ENCODE data around the gene CHRNA5.
"Not testable (repeated sequence)": the region's sequence is repeated elsewhere in the genome, so short reads cannot be mapped to it uniquely, and the experiment has no call there.

Gene CHRNA5

GRCh38 chr15:78598348-78598747, 33.0 kb downstream of the CHRNA5 start:
- H3K4me1 Mint-ChIP-seq (ENCODE audit: low read depth): no peaks in the 10 kb centered on the region
- no peaks in the 10 kb centered on the region for H3K9me3 Mint-ChIP-seq
- H3K4me3 Mint-ChIP-seq: no peak overlapping the region
- no peak overlapping the region for H3K27ac Mint-ChIP-seq
- no peaks in the 10 kb centered on the region for H3K27me3 Mint-ChIP-seq
- H3K36me3 Mint-ChIP-seq (ENCODE audit: low read depth): no peaks in the 10 kb centered on the region
- intact Hi-C loops (cut with micrococcal nuclease): no loop called here

GRCh38 chr15:78599189-78599588, 33.9 kb downstream of the CHRNA5 start:
- intact Hi-C loops (cut with micrococcal nuclease): no loop called here
- no peak overlapping the region for H3K4me3 Mint-ChIP-seq
- H3K27ac Mint-ChIP-seq: no peak overlapping the region

GRCh38 chr15:78603467-78603866, 38.1 kb downstream of the CHRNA5 start:
- Mint-ChIP-seq H3K4me3 (no peak overlapping the region), H3K4me1 (ENCODE audit: low read depth) (no peaks in the 10 kb centered on the region), H3K27ac (no peak overlapping the region), H3K36me3 (ENCODE audit: low read depth) (no peaks in the 10 kb centered on the region), H3K9me3 (no peaks in the 10 kb centered on the region), H3K27me3 (peaks cover 9% of the 10 kb centered on the region)
- intact Hi-C loops (cut with micrococcal nuclease): no loop called here

More at GRCh38 chr15:78599189-78599588, 33.9 kb downstream of the CHRNA5 start:
- H3K36me3 Mint-ChIP-seq (ENCODE audit: low read depth): no peaks in the 10 kb centered on the region
- no peaks in the 10 kb centered on the region for H3K9me3 Mint-ChIP-seq
- H3K27me3 Mint-ChIP-seq: no peaks in the 10 kb centered on the region
- no peaks in the 10 kb centered on the region for H3K4me1 Mint-ChIP-seq (ENCODE audit: low read depth)

- H3K4me1 Mint-ChIP-seq (ENCODE audit: low read depth): no peaks in the 10 kb centered on the region
- H3K36me3 Mint-ChIP-seq (ENCODE audit: low read depth): no peaks in the 10 kb centered on the region
- intact Hi-C loops (cut with micrococcal nuclease): no loop called here
- H3K27me3 Mint-ChIP-seq: peaks cover 14% of the 10 kb centered on the region
- no peaks in the 10 kb centered on the region for H3K9me3 Mint-ChIP-seq
- H3K4me3 Mint-ChIP-seq: no peak overlapping the region
- no peak overlapping the region for H3K27ac Mint-ChIP-seq
Measured at GRCh38 chr15:78604420-78604819, 39.1 kb downstream of the CHRNA5 start.

GRCh38 chr15:78605201-78605600, 39.9 kb downstream of the CHRNA5 start:
- Mint-ChIP-seq H3K27ac (no peak overlapping the region), H3K4me3 (no peak overlapping the region), H3K9me3 (no peaks in the 10 kb centered on the region), H3K27me3 (peaks cover 18% of the 10 kb centered on the region), H3K4me1 (ENCODE audit: low read depth) (no peaks in the 10 kb centered on the region), H3K36me3 (ENCODE audit: low read depth) (no peaks in the 10 kb centered on the region)
- intact Hi-C loops (cut with micrococcal nuclease): no loop called here

- no peaks in the 10 kb centered on the region for H3K36me3 Mint-ChIP-seq (ENCODE audit: low read depth)
- intact Hi-C loops (cut with micrococcal nuclease): no loop called here
- no peak overlapping the region for H3K27ac Mint-ChIP-seq
- H3K4me1 Mint-ChIP-seq (ENCODE audit: low read depth): no peaks in the 10 kb centered on the region
- H3K9me3 Mint-ChIP-seq: no peaks in the 10 kb centered on the region
- no peak overlapping the region for H3K4me3 Mint-ChIP-seq
- peaks cover 19% of the 10 kb centered on the region for H3K27me3 Mint-ChIP-seq
Measured at GRCh38 chr15:78605680-78606079, 40.4 kb downstream of the CHRNA5 start.

- H3K27ac Mint-ChIP-seq; H3K36me3 Mint-ChIP-seq (ENCODE audit: low read depth); intact Hi-C loops (cut with micrococcal nuclease); H3K4me3 Mint-ChIP-seq; H3K9me3 Mint-ChIP-seq; H3K4me1 Mint-ChIP-seq (ENCODE audit: low read depth): not testable (repeated sequence)
- peaks cover 20% of the 10 kb centered on the region for H3K27me3 Mint-ChIP-seq
Measured at GRCh38 chr15:78609551-78609950, 44.2 kb downstream of the CHRNA5 start.

- Mint-ChIP-seq H3K4me3 (no peak overlapping the region), H3K27me3 (peaks cover 13% of the 10 kb centered on the region), H3K9me3 (no peaks in the 10 kb centered on the region), H3K4me1 (ENCODE audit: low read depth) (peaks cover 8% of the 10 kb centered on the region), H3K27ac (no peak overlapping the region), H3K36me3 (ENCODE audit: low read depth) (no peaks in the 10 kb centered on the region)
- intact Hi-C loops (cut with micrococcal nuclease): no loop called here
Measured at GRCh38 chr15:78614021-78614420, 48.7 kb downstream of the CHRNA5 start.

GRCh38 chr15:78615151-78615589, 49.9 kb downstream of the CHRNA5 start:
- Mint-ChIP-seq H3K27ac (no peak overlapping the region), H3K36me3 (ENCODE audit: low read depth) (no peaks in the 10 kb centered on the region), H3K27me3 (peaks cover 21% of the 10 kb centered on the region), H3K9me3 (no peaks in the 10 kb centered on the region), H3K4me3 (no peak overlapping the region), H3K4me1 (ENCODE audit: low read depth) (peaks cover 13% of the 10 kb centered on the region)
- intact Hi-C loops (cut with micrococcal nuclease): loop anchor here (5.0 kb wide), 1 partner anchor 137 kb away; no protein-coding TSS in a partner anchor

- Mint-ChIP-seq H3K27me3 (peaks cover 28% of the 10 kb centered on the region), H3K9me3 (no peaks in the 10 kb centered on the region), H3K27ac (no peak overlapping the region), H3K36me3 (ENCODE audit: low read depth) (no peaks in the 10 kb centered on the region), H3K4me1 (ENCODE audit: low read depth) (peaks cover 14% of the 10 kb centered on the region), H3K4me3 (no peak overlapping the region)
- intact Hi-C loops (cut with micrococcal nuclease): loop anchor here (5.0 kb wide), 1 partner anchor 136 kb away; no protein-coding TSS in a partner anchor
Measured at GRCh38 chr15:78616506-78616905, 51.2 kb downstream of the CHRNA5 start.

GRCh38 chr15:78617076-78617475, 51.8 kb downstream of the CHRNA5 start:
- Mint-ChIP-seq H3K27ac (no peak overlapping the region), H3K9me3 (no peaks in the 10 kb centered on the region)
- intact Hi-C loops (cut with micrococcal nuclease): loop anchor here (5.0 kb wide), 1 partner anchor 135 kb away; no protein-coding TSS in a partner anchor

GRCh38 chr15:78617516-78617915, 52.2 kb downstream of the CHRNA5 start:
- intact Hi-C loops (cut with micrococcal nuclease): loop anchor here (5.0 kb wide), 1 partner anchor 135 kb away; no protein-coding TSS in a partner anchor
- no peak overlapping the region for H3K4me3 Mint-ChIP-seq
- H3K4me1 Mint-ChIP-seq (ENCODE audit: low read depth): peaks cover 14% of the 10 kb centered on the region
- no peaks in the 10 kb centered on the region for H3K9me3 Mint-ChIP-seq
- H3K27me3 Mint-ChIP-seq: peaks cover 37% of the 10 kb centered on the region
- H3K27ac Mint-ChIP-seq: no peak overlapping the region
- H3K36me3 Mint-ChIP-seq (ENCODE audit: low read depth): no peaks in the 10 kb centered on the region

More at GRCh38 chr15:78617076-78617475, 51.8 kb downstream of the CHRNA5 start:
- H3K4me3 Mint-ChIP-seq: no peak overlapping the region
- peaks cover 14% of the 10 kb centered on the region for H3K4me1 Mint-ChIP-seq (ENCODE audit: low read depth)
- peaks cover 33% of the 10 kb centered on the region for H3K27me3 Mint-ChIP-seq
- no peaks in the 10 kb centered on the region for H3K36me3 Mint-ChIP-seq (ENCODE audit: low read depth)

- peaks cover 42% of the 10 kb centered on the region for H3K27me3 Mint-ChIP-seq
Measured at GRCh38 chr15:78618064-78618463, 52.7 kb downstream of the CHRNA5 start.

GRCh38 chr15:78618490-78618934, 53.2 kb downstream of the CHRNA5 start:
- intact Hi-C loops (cut with micrococcal nuclease): loop anchor here (1.0 to 5.0 kb wide), 2 partner anchors 91 to 134 kb away; no protein-coding TSS in a partner anchor
- Mint-ChIP-seq H3K9me3 (no peaks in the 10 kb centered on the region), H3K4me1 (ENCODE audit: low read depth) (peaks cover 14% of the 10 kb centered on the region), H3K36me3 (ENCODE audit: low read depth) (no peaks in the 10 kb centered on the region), H3K27me3 (peaks cover 42% of the 10 kb centered on the region), H3K4me3 (no peak overlapping the region), H3K27ac (no peak overlapping the region)

More at GRCh38 chr15:78618064-78618463, 52.7 kb downstream of the CHRNA5 start:
- intact Hi-C loops (cut with micrococcal nuclease): loop anchor here (1.0 to 5.0 kb wide), 2 partner anchors 91 to 134 kb away; no protein-coding TSS in a partner anchor
- no peak overlapping the region for H3K27ac Mint-ChIP-seq
- H3K4me3 Mint-ChIP-seq: no peak overlapping the region
- H3K9me3 Mint-ChIP-seq: no peaks in the 10 kb centered on the region
- peaks cover 14% of the 10 kb centered on the region for H3K4me1 Mint-ChIP-seq (ENCODE audit: low read depth)
- no peaks in the 10 kb centered on the region for H3K36me3 Mint-ChIP-seq (ENCODE audit: low read depth)
